ENCODE results near the gene TBX2. TPM values are rescaled to one million over a fixed set of nuclear protein-coding genes. Genes with fewer than 3 reads are reported as not detected.
A peak's percentile ranks its signal among the peaks of the same experiment; 100 is the strongest.

The TBX2 gene
- total and polyA plus RNA-seq, 2 of the 13 experiments (the other 11 are each of a cell fraction or from before 2014, with no cell fraction given) = 2.8 to 15.3 TPM

GRCh38 chr17:61409301-61410112, 9.9 kb downstream of the TBX2 start (continued):
- no peak for TF ChIP-seq ZNF407 (CRISPR knock-in tag; IDR thresholded peaks at IDR 0.05; ENCODE audit: not compliant biosample characterization)
- TF ChIP-seq, protein P1, sequence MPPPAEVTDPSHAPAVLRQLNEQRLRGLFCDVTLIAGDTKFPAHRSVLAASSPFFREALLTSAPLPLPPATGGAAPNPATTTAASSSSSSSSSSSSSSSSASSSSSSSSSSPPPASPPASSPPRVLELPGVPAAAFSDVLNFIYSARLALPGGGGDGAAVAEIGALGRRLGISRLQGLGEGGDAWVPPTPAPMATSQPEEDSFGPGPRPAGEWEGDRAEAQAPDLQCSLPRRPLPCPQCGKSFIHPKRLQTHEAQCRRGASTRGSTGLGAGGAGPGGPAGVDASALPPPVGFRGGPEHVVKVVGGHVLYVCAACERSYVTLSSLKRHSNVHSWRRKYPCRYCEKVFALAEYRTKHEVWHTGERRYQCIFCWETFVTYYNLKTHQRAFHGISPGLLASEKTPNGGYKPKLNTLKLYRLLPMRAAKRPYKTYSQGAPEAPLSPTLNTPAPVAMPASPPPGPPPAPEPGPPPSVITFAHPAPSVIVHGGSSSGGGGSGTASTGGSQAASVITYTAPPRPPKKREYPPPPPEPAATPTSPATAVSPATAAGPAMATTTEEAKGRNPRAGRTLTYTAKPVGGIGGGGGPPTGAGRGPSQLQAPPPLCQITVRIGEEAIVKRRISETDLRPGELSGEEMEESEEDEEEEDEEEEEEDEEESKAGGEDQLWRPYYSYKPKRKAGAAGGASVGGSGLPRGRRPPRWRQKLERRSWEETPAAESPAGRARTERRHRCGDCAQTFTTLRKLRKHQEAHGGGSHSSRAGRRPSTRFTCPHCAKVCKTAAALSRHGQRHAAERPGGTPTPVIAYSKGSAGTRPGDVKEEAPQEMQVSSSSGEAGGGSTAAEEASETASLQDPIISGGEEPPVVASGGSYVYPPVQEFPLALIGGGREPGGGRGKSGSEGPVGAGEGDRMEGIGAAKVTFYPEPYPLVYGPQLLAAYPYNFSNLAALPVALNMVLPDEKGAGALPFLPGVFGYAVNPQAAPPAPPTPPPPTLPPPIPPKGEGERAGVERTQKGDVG (CRISPR knock-in tag; IDR thresholded peaks at IDR 0.05; ENCODE audit: borderline replicate concordance) = no peak
- TF ChIP-seq NKX3-1 (CRISPR knock-in tag; IDR thresholded peaks at IDR 0.05) = no peak; the same call in 1 of the 2 replicates
- no peak for TF ChIP-seq ZFYVE20 (CRISPR knock-in tag; IDR thresholded peaks at IDR 0.05; ENCODE audit: borderline replicate concordance, low read depth)
- TF ChIP-seq ZSCAN21 (CRISPR knock-in tag; IDR thresholded peaks at IDR 0.05; ENCODE audit: borderline replicate concordance) = peak; percentile 86; the same call in 1 of the 2 replicates
- TF ChIP-seq HNF4A (CRISPR knock-in tag; IDR thresholded peaks at IDR 0.05) = no peak
- TF ChIP-seq ZNF816 (CRISPR knock-in tag; IDR thresholded peaks at IDR 0.05; ENCODE audit: borderline replicate concordance) = no peak
- no peak for TF ChIP-seq HOXA5 (CRISPR knock-in tag; IDR thresholded peaks at IDR 0.05)
- no peak; the same call in 1 of the 2 replicates for TF ChIP-seq TBX2 (CRISPR knock-in tag; IDR thresholded peaks at IDR 0.05; ENCODE audit: borderline replicate concordance)
- no peak; the same call in 1 of the 2 replicates for TF ChIP-seq ZNF563 (CRISPR knock-in tag; IDR thresholded peaks at IDR 0.05)
- TF ChIP-seq, protein P2, sequence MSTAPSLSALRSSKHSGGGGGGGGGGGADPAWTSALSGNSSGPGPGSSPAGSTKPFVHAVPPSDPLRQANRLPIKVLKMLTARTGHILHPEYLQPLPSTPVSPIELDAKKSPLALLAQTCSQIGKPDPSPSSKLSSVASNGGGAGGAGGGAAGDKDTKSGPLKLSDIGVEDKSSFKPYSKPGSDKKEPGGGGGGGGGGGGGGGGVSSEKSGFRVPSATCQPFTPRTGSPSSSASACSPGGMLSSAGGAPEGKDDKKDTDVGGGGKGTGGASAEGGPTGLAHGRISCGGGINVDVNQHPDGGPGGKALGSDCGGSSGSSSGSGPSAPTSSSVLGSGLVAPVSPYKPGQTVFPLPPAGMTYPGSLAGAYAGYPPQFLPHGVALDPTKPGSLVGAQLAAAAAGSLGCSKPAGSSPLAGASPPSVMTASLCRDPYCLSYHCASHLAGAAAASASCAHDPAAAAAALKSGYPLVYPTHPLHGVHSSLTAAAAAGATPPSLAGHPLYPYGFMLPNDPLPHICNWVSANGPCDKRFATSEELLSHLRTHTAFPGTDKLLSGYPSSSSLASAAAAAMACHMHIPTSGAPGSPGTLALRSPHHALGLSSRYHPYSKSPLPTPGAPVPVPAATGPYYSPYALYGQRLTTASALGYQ (CRISPR knock-in tag; IDR thresholded peaks at IDR 0.05) = 0 out of 2 replicates have a peak, but pooled peaks have one; percentile 40
- TF ChIP-seq ZNF430 (CRISPR knock-in tag; IDR thresholded peaks at IDR 0.05) = no peak
- TF ChIP-seq NBN (conservative IDR thresholded peaks at IDR 0.05) = no peak
- TF ChIP-seq, protein P3, sequence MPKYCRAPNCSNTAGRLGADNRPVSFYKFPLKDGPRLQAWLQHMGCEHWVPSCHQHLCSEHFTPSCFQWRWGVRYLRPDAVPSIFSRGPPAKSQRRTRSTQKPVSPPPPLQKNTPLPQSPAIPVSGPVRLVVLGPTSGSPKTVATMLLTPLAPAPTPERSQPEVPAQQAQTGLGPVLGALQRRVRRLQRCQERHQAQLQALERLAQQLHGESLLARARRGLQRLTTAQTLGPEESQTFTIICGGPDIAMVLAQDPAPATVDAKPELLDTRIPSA (CRISPR knock-in tag; IDR thresholded peaks at IDR 0.05; ENCODE audit: borderline replicate concordance) = no peak
